ENCODE results near the gene ZNF451. TPM values are rescaled to one million over a fixed set of nuclear protein-coding genes. Genes with fewer than 3 reads are reported as not detected.
A peak's percentile ranks its signal among the peaks of the same experiment; 100 is the strongest.

Gene ZNF451
- total RNA-seq, 5 donors from 2014 or later (not counting 1 experiment from before 2014, with no cell fraction given): 68.0 to 124 (median 78.1) TPM

- H3K4me1 Mint-ChIP-seq: no peaks in the 10 kb centered on the region
- no peak for DNase-seq
- no peak overlapping the region for H3K27ac Mint-ChIP-seq
- H3K4me1 ChIP-seq (ENCODE audit: control insufficient read depth in 1 of 2, extremely low read depth in 1 of 2, insufficient read depth in 2 of 2, low read length in 2 of 2): no peaks in the 10 kb centered on the region
- CTCF ChIA-PET: no interaction called here
- no peaks in the 10 kb centered on the region for H3K36me3 Mint-ChIP-seq
- 60% methylated on average over 3 of the region's 4 CpGs for WGBS (ENCODE audit: insufficient coverage)
- POLR2A ChIA-PET: no interaction called here
- no peak for ATAC-seq (replicated peaks in 1 of 4)
- no peak overlapping the region for H3K27ac ChIP-seq (ENCODE audit: low read length)
- H3K4me3 ChIP-seq (ENCODE audit: control insufficient read depth in 1 of 2, extremely low read depth in 1 of 2, low read length in 1 of 2): no peak overlapping the region
- H3K27me3 ChIP-seq (replicated peaks in 1 of 2; ENCODE audit: control insufficient read depth in 2 of 2, extremely low read depth in 1 of 2, insufficient read depth in 2 of 2, low read length in 1 of 2): no peaks in the 10 kb centered on the region
- no peaks in the 10 kb centered on the region for H3K9me3 ChIP-seq
- H3K9me3 Mint-ChIP-seq: no peaks in the 10 kb centered on the region
- no peak overlapping the region for H3K4me3 Mint-ChIP-seq
- no peaks in the 10 kb centered on the region for H3K27me3 Mint-ChIP-seq
- H3K36me3 ChIP-seq (ENCODE audit: control insufficient read depth in 2 of 2, extremely low read depth in 1 of 2, insufficient read depth in 1 of 2, low read length in 1 of 2): no peaks in the 10 kb centered on the region
Measured at GRCh38 chr6:57207872-57208271, 117.9 kb downstream of the ZNF451 start.

GRCh38 chr6:57209030-57209429, 119.0 kb downstream of the ZNF451 start:
- H3K9me3 Mint-ChIP-seq: no peaks in the 10 kb centered on the region
- peaks cover 6 to 11% (median 6%) of the 10 kb centered on the region in 3 donors for H3K4me1 Mint-ChIP-seq
- Histone ChIP-seq H3K36me3 (ENCODE audit: control insufficient read depth in 2 of 2, extremely low read depth in 1 of 2, insufficient read depth in 1 of 2, low read length in 1 of 2) (no peaks in the 10 kb centered on the region), H3K9me3 (no peaks in the 10 kb centered on the region), H3K4me1 (ENCODE audit: control insufficient read depth in 1 of 2, extremely low read depth in 1 of 2, insufficient read depth in 2 of 2, low read length in 2 of 2) (peaks cover 3 to 4% of the 10 kb centered on the region in 2 experiments), H3K27ac (ENCODE audit: low read length) (no peak overlapping the region), H3K4me3 (ENCODE audit: control insufficient read depth in 1 of 2, extremely low read depth in 1 of 2, low read length in 1 of 2) (no peak overlapping the region), H3K27me3 (replicated peaks in 1 of 2; ENCODE audit: control insufficient read depth in 2 of 2, extremely low read depth in 1 of 2, insufficient read depth in 2 of 2, low read length in 1 of 2) (no peaks in the 10 kb centered on the region)
- POLR2A ChIA-PET: no interaction called here
- CTCF ChIA-PET: no interaction called here
- no peak for DNase-seq
- no peaks in the 10 kb centered on the region for H3K36me3 Mint-ChIP-seq
- H3K4me3 Mint-ChIP-seq: no peak overlapping the region
- H3K27me3 Mint-ChIP-seq: no peaks in the 10 kb centered on the region
- H3K27ac Mint-ChIP-seq: no peak overlapping the region
- ATAC-seq (replicated peaks in 1 of 4): no peak

GRCh38 chr6:57210060-57210459, 120.1 kb downstream of the ZNF451 start:
- H3K27ac ChIP-seq (ENCODE audit: low read length): no peak overlapping the region
- Mint-ChIP-seq H3K4me3 (no peak overlapping the region), H3K27ac (no peak overlapping the region), H3K9me3 (peaks cover 0 to 3% (median 2%) of the 10 kb centered on the region in 3 donors), H3K36me3 (no peaks in the 10 kb centered on the region), H3K4me1 (peaks cover 16 to 21% (median 16%) of the 10 kb centered on the region in 3 donors), H3K27me3 (peaks cover 0 to 6% of the 10 kb centered on the region in 2 donors)
- no peak overlapping the region for H3K4me3 ChIP-seq (ENCODE audit: control insufficient read depth in 1 of 2, extremely low read depth in 1 of 2, low read length in 1 of 2)
- peaks cover 4 to 9% of the 10 kb centered on the region in 2 experiments for H3K4me1 ChIP-seq (ENCODE audit: control insufficient read depth in 1 of 2, extremely low read depth in 1 of 2, insufficient read depth in 2 of 2, low read length in 2 of 2)
- ChIA-PET POLR2A (interaction anchor here in 1 of 2 donors (0.7 kb wide), 1 partner anchor 137 kb away, joined by 3 read pairs; no protein-coding TSS in a partner anchor), CTCF (no interaction called here)
- no peaks in the 10 kb centered on the region for H3K36me3 ChIP-seq (ENCODE audit: control insufficient read depth in 2 of 2, extremely low read depth in 1 of 2, insufficient read depth in 1 of 2, low read length in 1 of 2)
- ATAC-seq (replicated peaks in 1 of 4) (no peak), DNase-seq (no peak)
- no peaks in the 10 kb centered on the region for H3K27me3 ChIP-seq (replicated peaks in 1 of 2; ENCODE audit: control insufficient read depth in 2 of 2, extremely low read depth in 1 of 2, insufficient read depth in 2 of 2, low read length in 1 of 2)
- H3K9me3 ChIP-seq: no peaks in the 10 kb centered on the region
- 67% methylated on average over 1 of the region's 5 CpGs for WGBS (ENCODE audit: insufficient coverage)

- POLR2A ChIA-PET: no interaction called here
- H3K9me3 Mint-ChIP-seq: peaks cover 0 to 9% (median 4%) of the 10 kb centered on the region in 3 donors
- peak overlapping the region in 1 of 3 donors; percentile 61 for H3K4me3 Mint-ChIP-seq
- no peaks in the 10 kb centered on the region for H3K9me3 ChIP-seq
- ATAC-seq (replicated peaks in 1 of 4) (no peak), DNase-seq (no peak)
- WGBS (ENCODE audit: insufficient coverage): no CpG with 5 or more reads among the region's 1 CpG
- peaks cover 4 to 9% of the 10 kb centered on the region in 2 experiments for H3K4me1 ChIP-seq (ENCODE audit: control insufficient read depth in 1 of 2, extremely low read depth in 1 of 2, insufficient read depth in 2 of 2, low read length in 2 of 2)
- peaks cover 0 to 3% of the 10 kb centered on the region in 2 experiments for H3K27me3 ChIP-seq (replicated peaks in 1 of 2; ENCODE audit: control insufficient read depth in 2 of 2, extremely low read depth in 1 of 2, insufficient read depth in 2 of 2, low read length in 1 of 2)
- H3K27me3 Mint-ChIP-seq: peaks cover 4 to 16% of the 10 kb centered on the region in 2 donors
- no peak overlapping the region for H3K27ac Mint-ChIP-seq
- peaks cover 21 to 38% (median 22%) of the 10 kb centered on the region in 3 donors for H3K4me1 Mint-ChIP-seq
- H3K36me3 ChIP-seq (ENCODE audit: control insufficient read depth in 2 of 2, extremely low read depth in 1 of 2, insufficient read depth in 1 of 2, low read length in 1 of 2): no peaks in the 10 kb centered on the region
- no peaks in the 10 kb centered on the region for H3K36me3 Mint-ChIP-seq
- no peak overlapping the region for H3K27ac ChIP-seq (ENCODE audit: low read length)
- H3K4me3 ChIP-seq (ENCODE audit: control insufficient read depth in 1 of 2, extremely low read depth in 1 of 2, low read length in 1 of 2): no peak overlapping the region
- CTCF ChIA-PET: interaction anchor here in 1 of 2 donors (0.7 kb wide), 1 partner anchor 108 kb away, joined by 3 read pairs; no protein-coding TSS in a partner anchor
Measured at GRCh38 chr6:57215260-57215659, 125.3 kb downstream of the ZNF451 start.

- ChIA-PET CTCF (no interaction called here), POLR2A (interaction anchor here (0.7 kb wide), 2 partner anchors 9 to 89 kb away, joined by 4 to 5 read pairs; no protein-coding TSS in a partner anchor)
- no peak overlapping the region for H3K27ac ChIP-seq (ENCODE audit: low read length)
- Mint-ChIP-seq H3K36me3 (no peaks in the 10 kb centered on the region), H3K4me1 (peaks cover 25 to 38% (median 26%) of the 10 kb centered on the region in 3 donors), H3K27me3 (peaks cover 8 to 19% of the 10 kb centered on the region in 2 donors), H3K9me3 (peaks cover 0 to 9% (median 4%) of the 10 kb centered on the region in 3 donors), H3K27ac (no peak overlapping the region), H3K4me3 (no peak overlapping the region)
- DNase-seq (no peak), ATAC-seq (replicated peaks in 1 of 4) (no peak)
- H3K9me3 ChIP-seq: no peaks in the 10 kb centered on the region
- peaks cover 8 to 13% of the 10 kb centered on the region in 2 experiments for H3K4me1 ChIP-seq (ENCODE audit: control insufficient read depth in 1 of 2, extremely low read depth in 1 of 2, insufficient read depth in 2 of 2, low read length in 2 of 2)
- H3K4me3 ChIP-seq (ENCODE audit: control insufficient read depth in 1 of 2, extremely low read depth in 1 of 2, low read length in 1 of 2): no peak overlapping the region
- H3K36me3 ChIP-seq (ENCODE audit: control insufficient read depth in 2 of 2, extremely low read depth in 1 of 2, insufficient read depth in 1 of 2, low read length in 1 of 2): no peaks in the 10 kb centered on the region
- H3K27me3 ChIP-seq (replicated peaks in 1 of 2; ENCODE audit: control insufficient read depth in 2 of 2, extremely low read depth in 1 of 2, insufficient read depth in 2 of 2, low read length in 1 of 2): peaks cover 0 to 7% of the 10 kb centered on the region in 2 experiments
- 100% methylated on average over 2 of the region's 7 CpGs for WGBS (ENCODE audit: insufficient coverage)
Measured at GRCh38 chr6:57216235-57217101, 126.5 kb downstream of the ZNF451 start.

GRCh38 chr6:57217270-57217669, 127.3 kb downstream of the ZNF451 start:
- H3K4me1 Mint-ChIP-seq: peaks cover 25 to 42% (median 28%) of the 10 kb centered on the region in 3 donors
- H3K9me3 ChIP-seq: no peaks in the 10 kb centered on the region
- peaks cover 8 to 22% of the 10 kb centered on the region in 2 donors for H3K27me3 Mint-ChIP-seq
- H3K9me3 Mint-ChIP-seq: peaks cover 0 to 9% (median 4%) of the 10 kb centered on the region in 3 donors
- ATAC-seq (replicated peaks in 1 of 4): no peak
- H3K4me1 ChIP-seq (ENCODE audit: control insufficient read depth in 1 of 2, extremely low read depth in 1 of 2, insufficient read depth in 2 of 2, low read length in 2 of 2): peaks cover 8 to 16% of the 10 kb centered on the region in 2 experiments
- no peak overlapping the region for H3K27ac Mint-ChIP-seq
- H3K27ac ChIP-seq (ENCODE audit: low read length): no peak overlapping the region
- ChIA-PET CTCF (no interaction called here), POLR2A (interaction anchor here (0.7 kb wide), 2 partner anchors 8 to 88 kb away, joined by 4 to 5 read pairs; no protein-coding TSS in a partner anchor)
- no peaks in the 10 kb centered on the region for H3K36me3 Mint-ChIP-seq
- no peak overlapping the region for H3K4me3 Mint-ChIP-seq
- H3K36me3 ChIP-seq (ENCODE audit: control insufficient read depth in 2 of 2, extremely low read depth in 1 of 2, insufficient read depth in 1 of 2, low read length in 1 of 2): no peaks in the 10 kb centered on the region
- WGBS (ENCODE audit: insufficient coverage): no CpG with 5 or more reads among the region's 11 CpGs
- no peak overlapping the region for H3K4me3 ChIP-seq (ENCODE audit: control insufficient read depth in 1 of 2, extremely low read depth in 1 of 2, low read length in 1 of 2)
- peaks cover 0 to 9% of the 10 kb centered on the region in 2 experiments for H3K27me3 ChIP-seq (replicated peaks in 1 of 2; ENCODE audit: control insufficient read depth in 2 of 2, extremely low read depth in 1 of 2, insufficient read depth in 2 of 2, low read length in 1 of 2)
- no peak for DNase-seq

All from T-cell (primary cell).